ENCODE results near the gene TFF3. TPM values are rescaled to one million over a fixed set of nuclear protein-coding genes. Genes with fewer than 3 reads are reported as not detected.

The TFF3 gene
- total RNA-seq, 1 donor from 2014 or later, result 46.1 TPM

DNA sequence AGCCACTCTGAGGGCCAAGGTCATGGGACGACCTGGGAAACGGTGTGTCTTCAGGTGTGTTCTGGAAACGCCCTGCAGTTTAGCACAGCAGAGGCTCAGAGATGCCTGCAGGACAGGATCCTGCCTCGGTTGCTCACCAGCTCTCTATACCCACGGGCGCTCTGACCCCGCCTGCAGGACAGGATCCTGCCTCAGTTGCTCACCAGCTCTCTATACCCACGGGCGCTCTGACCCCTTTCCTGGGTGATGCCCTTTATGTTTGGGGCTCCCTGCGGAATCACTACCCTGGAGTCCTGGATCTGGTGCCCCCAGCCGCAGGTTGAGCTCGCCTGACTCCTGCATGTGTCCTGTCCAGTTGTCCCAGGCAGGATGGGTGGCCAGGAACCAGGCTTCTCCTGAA lies 32.5 kb downstream of the TFF3 start:
- H3K27ac Mint-ChIP-seq (ENCODE audit: unreplicated experiment), result no peak overlapping the region
- H3K4me1 Mint-ChIP-seq (ENCODE audit: unreplicated experiment), result peaks cover 2% of the 10 kb centered on the region
- DNase-seq (ENCODE audit: extremely low spot score, unreplicated experiment), result no peak
- TF ChIP-seq, protein P1, sequence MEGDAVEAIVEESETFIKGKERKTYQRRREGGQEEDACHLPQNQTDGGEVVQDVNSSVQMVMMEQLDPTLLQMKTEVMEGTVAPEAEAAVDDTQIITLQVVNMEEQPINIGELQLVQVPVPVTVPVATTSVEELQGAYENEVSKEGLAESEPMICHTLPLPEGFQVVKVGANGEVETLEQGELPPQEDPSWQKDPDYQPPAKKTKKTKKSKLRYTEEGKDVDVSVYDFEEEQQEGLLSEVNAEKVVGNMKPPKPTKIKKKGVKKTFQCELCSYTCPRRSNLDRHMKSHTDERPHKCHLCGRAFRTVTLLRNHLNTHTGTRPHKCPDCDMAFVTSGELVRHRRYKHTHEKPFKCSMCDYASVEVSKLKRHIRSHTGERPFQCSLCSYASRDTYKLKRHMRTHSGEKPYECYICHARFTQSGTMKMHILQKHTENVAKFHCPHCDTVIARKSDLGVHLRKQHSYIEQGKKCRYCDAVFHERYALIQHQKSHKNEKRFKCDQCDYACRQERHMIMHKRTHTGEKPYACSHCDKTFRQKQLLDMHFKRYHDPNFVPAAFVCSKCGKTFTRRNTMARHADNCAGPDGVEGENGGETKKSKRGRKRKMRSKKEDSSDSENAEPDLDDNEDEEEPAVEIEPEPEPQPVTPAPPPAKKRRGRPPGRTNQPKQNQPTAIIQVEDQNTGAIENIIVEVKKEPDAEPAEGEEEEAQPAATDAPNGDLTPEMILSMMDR (IDR thresholded peaks at IDR 0.05), result no peak
- H3K36me3 Mint-ChIP-seq (ENCODE audit: unreplicated experiment), result peaks cover 7% of the 10 kb centered on the region
- H3K9me3 Mint-ChIP-seq (ENCODE audit: unreplicated experiment), result no peaks in the 10 kb centered on the region
- H3K27me3 Mint-ChIP-seq (ENCODE audit: unreplicated experiment), result peaks cover 14% of the 10 kb centered on the region
- H3K4me3 Mint-ChIP-seq (ENCODE audit: unreplicated experiment), result no peak overlapping the region

DNA sequence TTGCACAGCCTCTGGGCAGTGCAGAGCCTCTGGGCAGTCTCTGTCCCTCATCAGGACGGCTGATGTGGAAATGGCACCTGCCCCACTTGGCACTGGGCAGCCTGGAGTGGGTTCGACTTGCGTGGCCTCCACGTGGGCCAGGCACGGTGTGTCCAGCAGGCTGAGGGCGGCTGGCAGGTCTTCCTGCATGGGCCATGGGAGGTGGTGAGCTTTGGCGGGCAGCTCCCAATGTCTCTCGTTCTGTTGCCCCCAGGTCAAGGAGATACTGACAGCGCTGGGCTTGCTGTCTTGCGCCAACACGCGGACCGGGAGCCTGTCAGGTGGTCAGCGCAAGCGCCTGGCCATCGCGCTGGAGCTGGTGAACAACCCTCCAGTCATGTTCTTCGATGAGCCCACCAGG lies 33.2 kb downstream of the TFF3 start:
- Mint-ChIP-seq H3K27me3 (ENCODE audit: unreplicated experiment) (peaks cover 14% of the 10 kb centered on the region), H3K27ac (ENCODE audit: unreplicated experiment) (no peak overlapping the region), H3K4me1 (ENCODE audit: unreplicated experiment) (peaks cover 6% of the 10 kb centered on the region), H3K4me3 (ENCODE audit: unreplicated experiment) (no peak overlapping the region), H3K9me3 (ENCODE audit: unreplicated experiment) (no peaks in the 10 kb centered on the region), H3K36me3 (ENCODE audit: unreplicated experiment) (peaks cover 7% of the 10 kb centered on the region)
- TF ChIP-seq, protein P1 (IDR thresholded peaks at IDR 0.05), result no peak
- DNase-seq (ENCODE audit: extremely low spot score, unreplicated experiment), result no peak

DNA sequence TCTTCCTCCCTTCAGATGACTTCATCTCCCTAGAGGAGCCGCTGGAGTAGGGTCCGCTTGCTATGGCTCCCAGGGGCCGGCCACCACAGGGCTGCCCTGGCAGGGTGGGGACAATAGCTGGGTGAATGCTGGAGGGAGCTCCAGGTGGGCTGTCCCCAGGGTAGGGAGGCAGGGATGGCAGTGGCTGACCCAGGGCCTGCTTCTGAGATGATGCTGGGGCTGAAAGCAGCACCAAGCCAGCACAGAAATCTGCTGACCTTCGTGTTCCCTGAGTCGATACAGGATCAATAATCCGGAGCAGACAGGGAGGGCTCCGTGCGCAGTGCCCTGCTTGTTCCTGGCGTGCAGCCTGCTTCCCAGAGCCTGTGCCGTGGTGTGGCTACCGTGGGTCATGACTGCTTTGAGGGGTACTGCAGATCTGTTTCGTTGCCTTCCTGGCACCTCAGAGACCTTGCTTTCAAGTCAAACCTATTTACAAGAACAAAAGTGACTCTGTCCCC lies 34.0 kb downstream of the TFF3 start:
- Mint-ChIP-seq H3K9me3 (ENCODE audit: unreplicated experiment) (no peaks in the 10 kb centered on the region), H3K4me1 (ENCODE audit: unreplicated experiment) (peaks cover 7% of the 10 kb centered on the region)
- TF ChIP-seq, protein P1 (IDR thresholded peaks at IDR 0.05), result no peak

DNA sequence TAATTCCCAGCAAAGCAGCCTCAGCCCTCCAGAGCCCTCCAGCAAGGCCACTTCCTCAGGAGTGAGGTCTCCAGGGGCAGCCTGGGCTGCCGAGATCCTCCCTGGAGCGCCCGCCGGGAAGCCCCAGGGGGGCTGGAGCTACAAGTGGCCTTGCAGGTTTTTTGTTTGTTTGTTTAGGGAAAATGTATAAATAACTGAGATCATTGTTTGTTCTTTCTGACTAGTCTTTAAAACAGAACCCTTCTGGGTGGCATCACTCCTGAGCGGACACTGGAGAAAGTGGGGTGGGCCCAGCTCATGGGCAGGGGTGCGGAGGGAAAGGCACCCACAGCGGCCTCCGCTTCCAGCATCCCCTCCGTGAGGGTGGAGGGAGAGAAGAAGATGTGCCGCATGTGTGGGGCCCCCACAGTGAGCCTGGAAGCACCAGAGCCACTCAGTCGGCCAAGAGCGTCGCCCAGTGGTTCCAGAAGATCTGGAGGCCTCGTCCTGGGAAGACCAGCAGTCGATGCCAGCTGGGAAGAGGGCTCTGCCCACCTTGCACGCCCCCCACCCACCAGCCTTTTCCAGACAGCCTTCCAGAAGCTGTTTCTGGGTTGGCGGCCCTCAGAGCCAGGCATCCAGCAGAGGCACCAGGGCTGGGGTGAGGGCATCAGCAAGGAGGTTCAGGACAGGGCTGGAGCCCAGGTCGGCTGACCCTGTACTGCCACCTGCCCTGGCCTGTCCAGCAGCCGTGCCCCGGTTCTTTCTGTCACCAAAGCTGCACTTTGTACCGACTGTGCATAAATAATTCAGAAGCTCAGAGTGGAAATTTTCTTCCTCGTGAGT lies 34.6 kb downstream of the TFF3 start:
- H3K27ac Mint-ChIP-seq (ENCODE audit: unreplicated experiment), result no peak overlapping the region
- H3K27me3 Mint-ChIP-seq (ENCODE audit: unreplicated experiment), result peaks cover 3% of the 10 kb centered on the region
- DNase-seq (ENCODE audit: extremely low spot score, unreplicated experiment), result no peak
- H3K36me3 Mint-ChIP-seq (ENCODE audit: unreplicated experiment), result peaks cover 7% of the 10 kb centered on the region
- H3K4me1 Mint-ChIP-seq (ENCODE audit: unreplicated experiment), result peaks cover 7% of the 10 kb centered on the region
- TF ChIP-seq, protein P1 (IDR thresholded peaks at IDR 0.05), result no peak
- no peaks in the 10 kb centered on the region for H3K9me3 Mint-ChIP-seq (ENCODE audit: unreplicated experiment)
- no peak overlapping the region for H3K4me3 Mint-ChIP-seq (ENCODE audit: unreplicated experiment)

More for the DNA sequence above, 34.0 kb downstream of the TFF3 start:
- no peak overlapping the region for H3K27ac Mint-ChIP-seq (ENCODE audit: unreplicated experiment)
- peaks cover 7% of the 10 kb centered on the region for H3K36me3 Mint-ChIP-seq (ENCODE audit: unreplicated experiment)
- H3K4me3 Mint-ChIP-seq (ENCODE audit: unreplicated experiment), result no peak overlapping the region
- no peak for DNase-seq (ENCODE audit: extremely low spot score, unreplicated experiment)
- H3K27me3 Mint-ChIP-seq (ENCODE audit: unreplicated experiment), result peaks cover 8% of the 10 kb centered on the region

DNA sequence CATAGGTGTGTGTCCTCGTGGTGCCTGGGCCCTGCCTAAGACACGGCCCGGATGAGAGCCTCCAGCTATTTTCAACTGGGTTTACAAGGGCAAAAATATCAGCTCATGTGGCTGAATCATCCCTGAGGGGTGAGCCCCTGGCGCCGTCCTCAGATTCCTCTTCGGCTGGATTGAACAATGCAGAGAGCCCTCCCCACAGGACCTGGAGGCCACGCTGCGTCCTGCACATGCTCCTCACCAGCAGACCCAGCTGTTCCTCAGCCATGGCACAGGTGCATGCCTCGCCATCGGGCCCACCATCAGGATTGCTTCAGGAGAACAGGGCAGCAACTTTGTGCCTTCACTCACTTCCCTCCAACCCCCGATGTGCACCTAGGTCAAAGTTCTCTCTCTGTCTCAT lies 35.3 kb downstream of the TFF3 start:
- H3K4me1 Mint-ChIP-seq (ENCODE audit: unreplicated experiment), result peaks cover 7% of the 10 kb centered on the region
- DNase-seq (ENCODE audit: extremely low spot score, unreplicated experiment), result no peak
- TF ChIP-seq, protein P1 (IDR thresholded peaks at IDR 0.05), result no peak
- H3K27ac Mint-ChIP-seq (ENCODE audit: unreplicated experiment), result no peak overlapping the region
- no peaks in the 10 kb centered on the region for H3K9me3 Mint-ChIP-seq (ENCODE audit: unreplicated experiment)
- peaks cover 3% of the 10 kb centered on the region for H3K27me3 Mint-ChIP-seq (ENCODE audit: unreplicated experiment)
- peaks cover 7% of the 10 kb centered on the region for H3K36me3 Mint-ChIP-seq (ENCODE audit: unreplicated experiment)
- no peak overlapping the region for H3K4me3 Mint-ChIP-seq (ENCODE audit: unreplicated experiment)
